ENCODE data around the gene GPR4.

The GPR4 gene

GRCh38 chr19:45601115-45601514, 897 bp downstream of the GPR4 start:
- Histone ChIP-seq H2AFZ (ENCODE audit: low read length) (no peak overlapping the region), H3K4me3 (ENCODE audit: low read length, poor library complexity, severe bottlenecking) (no peak overlapping the region), H3K27me3 (ENCODE audit: insufficient read depth, low read length, poor library complexity, severe bottlenecking) (no peaks in the 10 kb centered on the region)

GRCh38 chr19:45600340-45600885, 1.6 kb downstream of the GPR4 start:
- H3K4me3 ChIP-seq (ENCODE audit: low read length, poor library complexity, severe bottlenecking) = no peak overlapping the region
- no peak overlapping the region for H2AFZ ChIP-seq (ENCODE audit: low read length)
- no peak overlapping the region for H3K4me2 ChIP-seq (ENCODE audit: low read depth, low read length, poor library complexity, severe bottlenecking)
- no peaks in the 10 kb centered on the region for H3K79me2 ChIP-seq (ENCODE audit: insufficient read depth, low read length)
- no peaks in the 10 kb centered on the region for H3K27me3 ChIP-seq (ENCODE audit: insufficient read depth, low read length, poor library complexity, severe bottlenecking)
- H3K4me1 ChIP-seq (ENCODE audit: insufficient read depth, low read length, poor library complexity, severe bottlenecking) = peaks cover 6% of the 10 kb centered on the region
- H4K20me1 ChIP-seq (ENCODE audit: insufficient read depth, low read length, poor library complexity, severe bottlenecking) = no peaks in the 10 kb centered on the region
- no peaks in the 10 kb centered on the region for H3K9me2 ChIP-seq (replicated peaks; ENCODE audit: low read depth, low read length)
- H3K36me3 ChIP-seq (ENCODE audit: insufficient read depth, low read length) = no peaks in the 10 kb centered on the region
- TF ChIP-seq CTCF (conservative IDR thresholded peaks at IDR 0.05; ENCODE audit: low read length) (no peak), EZH2phosphoT487 (IDR thresholded peaks at IDR 0.05; ENCODE audit: borderline replicate concordance) (no peak)
- H3K9ac ChIP-seq (ENCODE audit: low read depth, low read length, poor library complexity, severe bottlenecking) = no peak overlapping the region
- no peaks in the 10 kb centered on the region for H3F3A ChIP-seq (ENCODE audit: low read depth)
- no peaks in the 10 kb centered on the region for H3K9me3 ChIP-seq (ENCODE audit: insufficient read depth, low read depth, low read length)

More at GRCh38 chr19:45601115-45601514, 897 bp downstream of the GPR4 start:
- H3K9me2 ChIP-seq (replicated peaks; ENCODE audit: low read depth, low read length) = no peaks in the 10 kb centered on the region
- no peaks in the 10 kb centered on the region for H3F3A ChIP-seq (ENCODE audit: low read depth)
- no peaks in the 10 kb centered on the region for H3K36me3 ChIP-seq (ENCODE audit: insufficient read depth, low read length)
- TF ChIP-seq CTCF (conservative IDR thresholded peaks at IDR 0.05; ENCODE audit: low read length) (no peak), EZH2phosphoT487 (IDR thresholded peaks at IDR 0.05; ENCODE audit: borderline replicate concordance) (no peak)
- H3K9ac ChIP-seq (ENCODE audit: low read depth, low read length, poor library complexity, severe bottlenecking) = no peak overlapping the region
- no peaks in the 10 kb centered on the region for H3K79me2 ChIP-seq (ENCODE audit: insufficient read depth, low read length)
- no peaks in the 10 kb centered on the region for H4K20me1 ChIP-seq (ENCODE audit: insufficient read depth, low read length, poor library complexity, severe bottlenecking)
- peaks cover 6% of the 10 kb centered on the region for H3K4me1 ChIP-seq (ENCODE audit: insufficient read depth, low read length, poor library complexity, severe bottlenecking)
- H3K9me3 ChIP-seq (ENCODE audit: insufficient read depth, low read depth, low read length) = no peaks in the 10 kb centered on the region
- no peak overlapping the region for H3K4me2 ChIP-seq (ENCODE audit: low read depth, low read length, poor library complexity, severe bottlenecking)

- no peak overlapping the region for H3K4me3 ChIP-seq (ENCODE audit: low read length, poor library complexity, severe bottlenecking)
- H3F3A ChIP-seq (ENCODE audit: low read depth) = no peaks in the 10 kb centered on the region
- no peaks in the 10 kb centered on the region for H3K36me3 ChIP-seq (ENCODE audit: insufficient read depth, low read length)
- H2AFZ ChIP-seq (ENCODE audit: low read length) = no peak overlapping the region
- H3K9me2 ChIP-seq (replicated peaks; ENCODE audit: low read depth, low read length) = no peaks in the 10 kb centered on the region
- H3K9me3 ChIP-seq (ENCODE audit: insufficient read depth, low read depth, low read length) = no peaks in the 10 kb centered on the region
- H3K9ac ChIP-seq (ENCODE audit: low read depth, low read length, poor library complexity, severe bottlenecking) = no peak overlapping the region
- peaks cover 6% of the 10 kb centered on the region for H3K4me1 ChIP-seq (ENCODE audit: insufficient read depth, low read length, poor library complexity, severe bottlenecking)
- no peaks in the 10 kb centered on the region for H3K27me3 ChIP-seq (ENCODE audit: insufficient read depth, low read length, poor library complexity, severe bottlenecking)
- H4K20me1 ChIP-seq (ENCODE audit: insufficient read depth, low read length, poor library complexity, severe bottlenecking) = no peaks in the 10 kb centered on the region
- no peak for TF ChIP-seq EZH2phosphoT487 (IDR thresholded peaks at IDR 0.05; ENCODE audit: borderline replicate concordance)
- TF ChIP-seq CTCF (conservative IDR thresholded peaks at IDR 0.05; ENCODE audit: low read length) = no peak
- H3K4me2 ChIP-seq (ENCODE audit: low read depth, low read length, poor library complexity, severe bottlenecking) = no peak overlapping the region
- H3K79me2 ChIP-seq (ENCODE audit: insufficient read depth, low read length) = no peaks in the 10 kb centered on the region
Observed at GRCh38 chr19:45599286-45599685, 2.7 kb downstream of the GPR4 start.

Measured in Loucy (cell line).